Right hindlimb (tissue), 1 donor: ENCODE data around the gene MXRA8.

Experiments
- DNase-seq: peaks from one replicate; pipeline ENCODE4 v3.0.0-alpha.2; 2018

MXRA8 gene

GRCh38 chr1:1365875-1366698 is 7.7 kb upstream of the MXRA8 start:
- no peak for DNase-seq

GRCh38 chr1:1364266-1364665 is 5.9 kb upstream of the MXRA8 start:
- no peak for DNase-seq

GRCh38 chr1:1361982-1362423 is 3.6 kb upstream of the MXRA8 start:
- DNase-seq = peak; percentile 81

- peak; percentile 25 for DNase-seq
Observed at GRCh38 chr1:1361233-1361981, 3.1 kb upstream of the MXRA8 start.

GRCh38 chr1:1360506-1361169 is 2.3 kb upstream of the MXRA8 start:
- DNase-seq = peak; percentile 80

- DNase-seq = peak; percentile 89
Observed at GRCh38 chr1:1359664-1360468, 1.5 kb upstream of the MXRA8 start.

GRCh38 chr1:1359308-1359663 is 931 bp upstream of the MXRA8 start:
- DNase-seq = peak; percentile 81

- no peak for DNase-seq
Observed at GRCh38 chr1:1357871-1358432, 403 bp downstream of the MXRA8 start.

GRCh38 chr1:1356796-1357401 is 1.5 kb downstream of the MXRA8 start:
- peak; percentile 37 for DNase-seq

- peak; percentile 42 for DNase-seq
Observed at GRCh38 chr1:1356166-1356795, 2.1 kb downstream of the MXRA8 start.

GRCh38 chr1:1355416-1355815 is 2.9 kb downstream of the MXRA8 start:
- DNase-seq = peak; percentile 57

GRCh38 chr1:1354271-1355247 is 3.8 kb downstream of the MXRA8 start:
- DNase-seq = no peak

GRCh38 chr1:1353389-1354151 is 4.8 kb downstream of the MXRA8 start:
- no peak for DNase-seq

GRCh38 chr1:1352786-1353388 is 5.5 kb downstream of the MXRA8 start:
- no peak for DNase-seq

- DNase-seq = peak; percentile 81
Observed at GRCh38 chr1:1351511-1352427, 6.6 kb downstream of the MXRA8 start.

- peak; percentile 82 for DNase-seq
Observed at GRCh38 chr1:1349256-1350012, 8.9 kb downstream of the MXRA8 start, which contains the start of gene DVL1. DVL1 (minus strand) TSS chr1:1349418; CDS start chr1:1349065, 353 bp downstream.
